H4 (cell line): ENCODE results near the gene PNPLA3. TPM values are rescaled to one million over a fixed set of nuclear protein-coding genes. Genes with fewer than 3 reads are reported as not detected.
A peak's percentile ranks its signal among the peaks of the same experiment; 100 is the strongest.

ENCODE experiments used
- DNase-seq: peaks from one replicate; pipeline ENCODE4 v3.0.0-alpha.2; 2015; ENCODE audit warnings: low spot score
- total RNA-seq: library from RNA; depleted of rRNA; stranded (reverse); fragments of >200 nt; shearing (Covaris generic); gene quantifications from 2 replicates; pipeline ENCODE4 v1.2.3, GENCODE V29; 2014; rRNA removed

PNPLA3 gene, protein sequence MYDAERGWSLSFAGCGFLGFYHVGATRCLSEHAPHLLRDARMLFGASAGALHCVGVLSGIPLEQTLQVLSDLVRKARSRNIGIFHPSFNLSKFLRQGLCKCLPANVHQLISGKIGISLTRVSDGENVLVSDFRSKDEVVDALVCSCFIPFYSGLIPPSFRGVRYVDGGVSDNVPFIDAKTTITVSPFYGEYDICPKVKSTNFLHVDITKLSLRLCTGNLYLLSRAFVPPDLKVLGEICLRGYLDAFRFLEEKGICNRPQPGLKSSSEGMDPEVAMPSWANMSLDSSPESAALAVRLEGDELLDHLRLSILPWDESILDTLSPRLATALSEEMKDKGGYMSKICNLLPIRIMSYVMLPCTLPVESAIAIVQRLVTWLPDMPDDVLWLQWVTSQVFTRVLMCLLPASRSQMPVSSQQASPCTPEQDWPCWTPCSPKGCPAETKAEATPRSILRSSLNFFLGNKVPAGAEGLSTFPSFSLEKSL
- total RNA-seq: 5.2 and 7.8 TPM in 2 replicates

DNA sequence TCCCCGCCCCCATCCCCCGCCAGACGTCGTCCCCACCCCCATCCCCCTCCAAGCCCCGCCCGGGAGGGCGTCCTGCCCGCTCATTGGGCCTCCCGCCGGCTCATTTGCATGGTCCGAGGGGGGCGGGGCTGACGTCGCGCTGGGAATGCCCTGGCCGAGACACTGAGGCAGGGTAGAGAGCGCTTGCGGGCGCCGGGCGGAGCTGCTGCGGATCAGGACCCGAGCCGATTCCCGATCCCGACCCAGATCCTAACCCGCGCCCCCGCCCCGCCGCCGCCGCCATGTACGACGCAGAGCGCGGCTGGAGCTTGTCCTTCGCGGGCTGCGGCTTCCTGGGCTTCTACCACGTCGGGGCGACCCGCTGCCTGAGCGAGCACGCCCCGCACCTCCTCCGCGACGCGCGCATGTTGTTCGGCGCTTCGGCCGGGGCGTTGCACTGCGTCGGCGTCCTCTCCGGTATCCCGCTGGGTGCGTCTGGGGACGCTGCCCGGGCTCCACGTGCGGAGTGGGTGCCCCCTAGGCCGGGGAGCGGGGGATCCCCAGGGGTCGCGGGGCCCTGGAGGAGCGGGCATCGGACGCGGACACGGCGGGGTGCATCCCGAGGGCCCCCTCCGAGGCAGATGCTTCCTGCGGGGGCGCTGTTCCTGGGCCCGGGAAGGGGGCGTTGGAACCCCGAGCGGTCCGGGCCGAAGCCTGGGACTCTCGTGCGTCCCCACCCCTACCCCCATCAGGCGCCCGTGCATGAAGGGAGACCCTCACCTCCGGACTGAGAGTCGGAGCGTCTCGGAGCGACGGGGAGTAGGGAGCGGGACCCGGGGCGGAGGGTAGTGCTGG lies at the start of gene PNPLA3:
Gene PNPLA3 (plus strand): TSS at position 175 of the 834 bp plus-strand sequence. CDS start 107 bp downstream, at position 282.
- DNase-seq: peak; percentile 85

DNA sequence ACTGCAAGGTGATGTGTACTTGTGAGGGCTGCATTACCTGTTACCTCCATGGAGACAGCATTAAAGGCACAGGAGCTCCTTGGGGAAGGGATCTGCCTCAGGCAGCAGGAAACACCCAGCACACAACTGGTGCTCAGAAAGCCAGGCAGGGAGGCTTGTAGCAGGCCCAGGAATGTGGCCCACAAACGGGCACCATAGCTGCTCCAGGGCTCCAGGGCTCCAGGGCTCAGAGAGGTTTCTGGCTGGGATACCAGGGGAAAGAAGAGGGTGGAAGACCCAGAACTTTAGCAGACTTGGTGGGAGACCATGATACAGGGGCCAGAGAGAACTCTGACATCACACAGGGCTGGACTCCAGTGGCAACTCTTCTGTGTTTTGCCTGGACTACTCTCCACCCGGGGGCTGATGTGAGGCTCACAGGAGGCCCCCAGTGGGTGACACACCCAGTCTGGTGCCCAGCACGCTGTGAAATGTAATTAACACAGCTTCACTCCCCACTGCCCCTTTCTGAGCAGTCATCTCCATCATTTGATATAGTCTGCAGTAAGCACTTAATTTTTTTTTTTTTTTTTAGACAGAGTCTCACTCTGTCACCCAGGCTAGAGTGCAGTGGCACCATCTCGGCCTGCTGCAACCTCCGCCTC lies 46.6 kb upstream of the PNPLA3 start:
- DNase-seq: no peak

DNA sequence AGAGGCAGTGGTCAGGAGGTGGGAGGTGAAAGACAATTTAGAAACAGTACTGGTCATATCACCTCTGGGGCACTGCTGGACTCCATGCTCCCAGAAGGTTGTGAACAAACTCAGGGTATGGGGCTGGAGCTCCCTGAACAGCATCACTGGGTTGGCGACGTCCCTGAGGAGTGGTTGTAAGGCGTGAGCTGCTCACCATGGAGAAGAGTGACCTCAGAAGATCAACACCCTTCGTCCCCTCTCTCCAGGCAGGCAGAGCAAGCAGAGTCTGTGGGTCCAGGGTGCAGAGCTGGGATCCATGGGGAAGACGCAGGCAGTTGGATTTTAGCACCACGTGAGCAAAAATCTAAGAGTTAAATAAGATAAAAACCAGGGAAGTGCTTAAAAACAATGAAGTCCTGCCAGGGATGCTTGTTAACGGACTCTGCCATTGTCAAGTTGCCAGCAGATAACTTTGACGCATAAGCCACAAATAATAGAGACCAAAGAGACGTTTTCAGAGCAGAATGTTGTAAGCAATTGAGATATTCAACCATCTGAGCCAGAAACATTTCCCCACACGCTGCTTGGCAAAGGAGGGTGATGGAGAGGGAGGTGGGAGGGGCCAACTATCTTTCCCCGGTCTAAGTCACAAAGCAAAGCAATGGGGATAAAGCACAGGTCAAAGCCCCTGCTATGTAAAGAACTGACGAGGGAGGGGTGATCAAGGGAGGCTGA lies 45.4 kb upstream of the PNPLA3 start:
- no peak for DNase-seq

DNA sequence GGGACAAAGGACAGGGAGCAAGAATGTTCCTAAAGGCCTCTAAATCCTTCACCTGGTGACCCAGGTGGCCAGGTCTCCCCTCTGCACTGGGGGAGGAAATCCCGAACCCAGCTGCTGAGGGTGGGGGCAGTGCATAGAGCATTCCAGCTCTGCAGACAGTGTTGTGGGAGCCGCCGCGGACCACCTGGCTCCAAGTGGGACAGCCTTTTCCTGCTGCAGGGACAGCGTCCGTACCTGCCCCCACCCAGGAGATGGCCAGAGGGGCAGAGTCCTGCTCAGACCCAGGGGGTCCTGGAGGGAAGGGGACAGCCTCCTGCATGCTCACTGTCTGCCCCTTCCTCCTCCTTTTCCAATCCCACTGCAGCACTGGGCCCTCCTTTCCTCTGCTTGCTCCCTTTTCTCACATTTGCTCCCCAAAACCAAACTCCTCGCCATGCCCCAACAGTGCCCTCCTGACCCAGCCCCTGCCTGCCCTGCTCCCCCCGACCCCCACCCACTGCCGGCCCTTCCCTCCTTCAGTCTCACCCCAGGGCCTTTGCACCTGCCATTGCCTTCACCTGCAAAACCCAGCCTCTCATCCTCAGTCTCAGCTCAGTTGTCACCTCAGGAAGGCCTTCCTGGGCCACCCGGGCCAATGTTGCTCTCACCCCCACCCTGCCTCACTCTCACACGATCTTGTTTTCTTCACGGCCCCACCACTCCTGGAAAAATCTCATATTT lies 44.6 kb upstream of the PNPLA3 start:
- DNase-seq: no peak

DNA sequence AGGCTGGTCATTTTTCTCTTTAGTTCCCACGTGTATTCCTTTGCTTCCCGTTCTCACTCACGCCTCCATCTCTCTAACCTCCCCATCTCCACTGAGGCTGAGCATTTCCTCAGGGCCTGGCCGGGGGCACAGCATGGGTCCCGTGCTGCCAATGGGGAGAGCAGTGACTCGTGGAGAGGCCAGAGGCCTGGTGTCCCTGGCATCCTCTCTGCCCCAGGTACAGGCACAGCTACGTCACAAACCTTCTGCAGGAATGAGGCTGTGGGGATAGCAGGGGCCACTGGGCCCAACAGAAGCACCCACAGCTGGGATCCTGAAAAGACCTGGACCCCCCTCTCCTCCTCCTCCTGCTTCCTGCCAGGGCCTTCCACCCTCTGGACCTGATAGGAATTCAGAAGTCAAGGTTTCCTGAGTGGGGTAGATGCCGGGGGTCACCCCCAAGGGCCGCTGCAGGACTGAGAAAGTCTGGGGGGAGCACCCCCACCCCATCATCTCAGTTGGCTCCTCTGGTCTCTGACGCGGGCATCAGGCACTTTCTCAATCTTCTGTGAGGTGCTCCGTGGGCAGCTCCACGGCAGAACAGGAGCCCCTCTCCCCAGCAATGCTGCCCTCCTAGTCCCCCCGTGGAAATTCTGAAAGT lies 43.6 kb upstream of the PNPLA3 start:
- no peak for DNase-seq

DNA sequence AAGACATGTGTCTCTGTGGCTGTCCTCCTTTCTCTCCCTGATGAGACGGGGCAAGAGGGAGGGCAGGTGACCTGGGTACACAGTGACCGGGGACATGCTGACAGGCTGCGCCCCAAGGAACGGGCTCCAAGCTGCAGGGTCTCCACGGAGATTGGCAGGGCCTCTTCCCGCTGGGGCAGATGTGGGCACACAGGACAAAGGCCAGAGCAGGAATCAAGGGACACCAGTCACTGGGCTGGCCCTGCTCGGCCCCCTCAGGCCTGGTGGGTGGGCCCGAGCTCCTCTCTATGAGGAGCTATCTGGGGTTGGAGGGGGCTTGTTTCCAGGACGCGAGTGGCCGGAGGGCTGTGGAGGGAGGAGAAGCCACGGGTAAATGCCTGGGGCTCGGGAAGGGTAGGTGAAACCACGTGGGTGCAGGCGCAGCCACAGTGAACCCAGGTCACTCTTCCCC lies 43.0 kb upstream of the PNPLA3 start:
- DNase-seq: no peak

DNA sequence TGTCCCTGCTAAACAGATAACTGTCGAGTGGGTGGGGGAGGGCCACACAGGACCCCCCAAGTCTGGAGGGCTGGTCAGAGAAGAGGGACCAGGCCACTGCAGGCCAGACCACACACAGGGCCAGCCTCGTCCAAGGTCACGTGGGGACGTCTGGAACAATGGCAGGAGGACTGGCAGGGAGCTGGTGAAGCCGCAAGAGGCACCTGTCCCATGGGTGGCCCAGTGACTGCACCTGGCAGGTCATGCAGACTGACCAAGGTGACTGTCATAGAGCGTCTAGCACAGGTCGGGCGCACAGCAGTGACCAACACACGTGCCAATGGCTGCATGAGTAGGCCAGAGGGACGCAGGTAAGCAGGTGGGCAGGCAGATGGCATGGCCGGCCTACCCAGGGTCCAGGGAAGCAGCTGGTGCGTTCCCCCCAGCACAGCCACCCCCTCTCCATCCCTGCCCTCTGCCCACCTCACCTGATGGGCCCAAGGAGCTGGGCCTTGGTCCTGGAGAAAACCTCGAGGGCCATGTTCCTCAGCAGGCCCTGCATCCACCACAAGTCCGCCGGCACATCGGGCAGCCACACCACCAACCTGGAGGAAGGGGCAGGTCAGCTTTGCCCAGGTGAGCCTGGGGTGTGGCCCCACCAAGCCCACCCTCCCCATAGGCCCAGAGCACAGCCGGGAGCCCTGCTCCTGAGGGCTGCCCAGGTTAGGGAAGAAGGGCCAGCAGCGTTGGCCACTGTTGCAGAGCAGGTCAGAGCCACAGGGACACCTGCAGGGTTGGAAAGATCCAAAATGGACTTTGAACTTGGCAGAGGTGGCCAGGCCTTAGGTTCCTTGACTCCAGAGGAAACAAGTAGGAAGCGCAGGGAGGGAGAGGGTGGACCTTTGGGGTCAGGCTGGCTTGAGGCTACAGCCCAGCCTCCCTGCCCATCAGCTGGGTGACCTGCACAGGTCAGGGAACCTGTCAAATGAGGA lies 42.2 kb upstream of the PNPLA3 start:
- no peak for DNase-seq

DNA sequence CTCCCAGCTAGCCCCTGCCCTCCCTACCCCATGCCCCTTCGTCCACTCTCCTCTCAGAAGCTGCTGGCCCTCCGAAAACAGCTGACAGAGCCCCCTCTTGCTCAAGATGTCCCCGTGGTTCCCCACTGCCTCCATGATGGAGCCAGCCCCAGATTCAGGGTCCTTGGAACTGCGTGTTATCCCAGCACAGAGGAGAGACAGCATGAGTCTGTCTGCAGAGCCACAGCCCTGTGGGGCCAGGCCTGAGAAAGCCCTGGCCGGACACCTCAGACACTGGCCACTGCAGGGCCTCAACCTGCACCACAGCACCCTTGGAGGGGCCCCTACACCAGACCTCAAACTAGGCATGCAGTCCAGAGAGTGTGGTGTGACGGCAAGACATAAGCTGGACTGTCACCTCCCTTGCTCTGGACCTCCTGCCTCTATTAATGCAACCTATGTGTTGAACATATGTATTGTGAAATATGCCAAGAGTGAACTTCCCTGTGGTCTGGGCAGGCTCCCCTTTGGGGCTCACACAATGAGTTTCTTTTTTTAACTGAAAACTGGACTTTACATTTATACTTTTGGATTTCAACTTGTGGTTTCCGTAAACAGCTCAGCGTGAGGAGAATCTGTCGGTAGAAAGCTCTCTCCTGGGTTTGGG lies 41.4 kb upstream of the PNPLA3 start:
- DNase-seq: no peak

DNA sequence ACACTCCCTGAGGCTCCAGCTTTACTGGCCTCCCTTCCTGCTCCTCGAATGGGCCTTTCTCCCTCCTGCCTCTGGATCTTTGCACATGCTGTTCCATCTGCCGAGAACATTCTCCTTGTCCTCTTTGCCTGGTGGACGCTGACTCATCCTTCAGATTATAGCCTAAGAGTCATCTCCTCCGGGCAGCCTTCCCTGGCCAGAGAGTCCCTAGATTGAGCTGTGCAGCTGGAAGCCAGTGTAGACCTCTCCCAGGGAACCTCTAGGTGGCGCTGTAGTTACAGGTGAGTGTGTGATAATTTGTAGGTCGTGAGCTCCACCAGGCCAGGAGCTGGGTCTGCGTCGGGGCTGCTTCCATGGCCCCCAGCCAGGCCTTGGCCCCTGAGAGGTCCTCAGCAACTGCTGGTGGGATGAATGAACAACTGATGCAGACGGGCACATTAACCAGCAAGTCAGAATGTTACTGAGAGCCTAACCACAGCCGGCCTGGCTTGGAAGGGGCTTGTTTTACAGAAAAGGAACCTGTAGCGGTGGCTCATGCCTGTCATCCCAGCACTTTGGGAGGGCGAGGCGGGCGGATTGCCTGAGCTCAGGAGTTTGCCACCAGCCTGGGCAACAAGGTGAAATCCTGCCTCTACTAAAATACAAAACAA lies 40.5 kb upstream of the PNPLA3 start:
- peak; percentile 77 for DNase-seq

DNA sequence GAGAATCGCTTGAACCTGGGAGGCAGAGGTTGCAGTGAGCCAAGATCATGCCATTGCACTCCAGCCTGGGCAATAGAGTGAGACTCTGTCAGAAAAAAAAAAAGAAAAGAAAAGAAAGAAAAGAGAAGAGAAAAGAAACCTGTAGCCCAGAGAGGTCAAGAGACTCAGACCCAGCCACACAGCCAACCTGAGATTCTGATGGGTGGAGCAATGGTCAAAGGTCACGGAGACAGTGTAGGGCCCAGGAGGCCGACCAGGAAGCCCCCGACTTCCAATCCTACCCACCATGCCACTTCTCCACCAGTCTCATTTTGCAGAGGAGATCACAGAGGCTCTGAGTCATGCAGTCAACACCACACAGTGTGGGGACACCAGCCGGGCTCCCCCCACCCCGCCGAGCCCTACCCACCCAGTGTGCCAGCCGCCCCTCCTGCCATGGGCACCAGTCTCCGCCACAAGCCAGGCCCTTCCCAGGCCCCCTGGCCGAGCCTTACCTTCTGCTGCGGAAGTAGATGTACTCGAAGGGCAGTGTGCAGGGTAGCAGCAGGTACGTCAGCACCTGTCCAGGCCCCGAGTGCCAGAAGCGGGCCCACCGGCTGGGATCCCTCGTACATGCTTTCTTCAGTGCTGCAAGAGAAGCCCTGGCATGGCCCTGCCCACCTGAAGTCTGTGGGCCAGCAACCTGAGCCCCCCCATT lies 39.7 kb upstream of the PNPLA3 start:
- DNase-seq: no peak

DNA sequence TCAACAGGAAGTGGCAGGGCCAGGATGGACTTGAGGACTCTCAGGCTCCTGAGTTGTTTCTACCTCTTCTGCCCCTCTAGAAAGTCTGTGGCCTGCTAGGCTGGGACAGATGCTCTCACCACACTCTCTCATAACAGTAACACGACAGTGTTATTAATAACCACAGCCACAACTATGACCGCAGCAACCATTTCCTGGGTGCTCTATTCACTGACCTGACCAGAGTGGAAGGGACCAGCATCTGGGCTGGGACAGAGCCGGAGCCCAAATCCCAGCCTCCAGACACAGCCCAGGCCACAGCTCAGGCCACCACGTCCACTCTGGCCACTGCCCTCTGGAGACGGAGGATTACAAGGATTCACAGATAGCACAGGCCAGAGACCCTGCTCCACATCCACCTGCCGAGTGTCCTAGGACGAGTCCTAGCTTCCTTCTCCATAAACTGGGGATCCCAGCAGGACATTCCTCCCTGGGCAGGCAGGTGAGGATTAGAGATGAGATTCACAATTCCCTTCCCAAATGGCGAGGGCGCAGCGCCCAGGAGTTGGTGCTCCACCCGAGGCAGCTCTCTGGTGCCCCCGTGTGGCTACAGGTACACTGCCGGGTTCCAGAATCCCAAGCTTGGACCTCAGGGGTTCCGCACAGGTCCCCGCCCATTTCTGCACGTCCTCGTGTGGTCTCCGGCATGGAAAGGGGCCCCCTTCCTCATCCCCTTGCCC lies 38.8 kb upstream of the PNPLA3 start:
- no peak for DNase-seq

DNA sequence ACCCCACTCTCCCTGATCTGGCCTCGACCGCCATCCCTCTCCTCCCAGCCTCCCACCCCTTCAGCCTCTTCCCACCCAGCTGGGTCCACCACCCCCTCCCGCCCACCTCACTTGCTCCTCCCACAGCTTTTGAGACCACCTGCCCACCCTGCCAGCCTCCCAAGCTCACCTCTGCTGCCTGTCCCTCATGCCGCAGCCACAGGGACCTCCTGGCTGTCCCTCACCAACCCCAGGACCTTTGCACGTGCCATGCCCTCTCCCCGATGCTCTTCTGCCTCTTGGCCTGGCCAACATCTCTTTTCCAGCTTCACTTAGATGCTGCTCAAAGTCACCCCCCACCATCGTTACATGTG lies 38.3 kb upstream of the PNPLA3 start:
- no peak for DNase-seq

DNA sequence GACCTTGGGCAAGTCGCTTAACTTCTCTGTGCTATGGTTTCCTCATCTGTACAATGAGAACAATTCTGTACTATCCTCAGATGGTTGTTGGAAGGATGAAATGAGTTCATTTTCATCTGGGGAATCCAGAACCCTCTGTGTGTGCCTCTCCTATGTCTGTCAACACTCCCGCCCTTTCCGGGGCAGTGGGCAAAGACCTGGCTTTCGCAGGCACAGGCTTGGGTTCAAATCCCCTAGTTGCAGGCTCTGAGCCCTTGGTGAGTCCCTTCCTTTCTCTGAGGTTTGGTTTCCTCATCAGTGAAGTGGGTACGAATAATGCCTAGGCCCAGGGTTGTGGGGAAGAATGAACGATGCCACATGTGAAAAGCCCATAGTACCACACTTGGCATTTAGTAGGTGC lies 37.8 kb upstream of the PNPLA3 start:
- no peak for DNase-seq

DNA sequence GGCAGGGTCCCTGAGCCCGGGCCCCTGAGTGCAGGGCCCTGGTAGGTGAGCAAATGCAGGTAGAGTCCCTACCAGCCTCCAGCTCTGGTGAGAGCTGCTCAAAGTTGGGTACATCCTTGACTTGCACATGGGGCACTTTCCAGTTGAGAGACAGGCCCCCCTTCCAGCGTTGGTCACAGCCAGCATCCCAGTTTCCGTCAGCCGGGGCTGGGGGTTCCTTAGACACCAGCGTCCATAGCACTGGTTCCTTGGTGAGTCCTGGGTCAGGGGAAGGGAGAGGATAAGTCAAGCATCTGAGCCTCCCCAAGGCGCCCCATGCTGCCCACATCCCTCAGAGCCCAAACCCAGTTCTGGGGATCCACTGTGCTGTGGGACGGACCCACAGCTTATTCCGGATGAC lies 37.4 kb upstream of the PNPLA3 start:
- DNase-seq: no peak

DNA sequence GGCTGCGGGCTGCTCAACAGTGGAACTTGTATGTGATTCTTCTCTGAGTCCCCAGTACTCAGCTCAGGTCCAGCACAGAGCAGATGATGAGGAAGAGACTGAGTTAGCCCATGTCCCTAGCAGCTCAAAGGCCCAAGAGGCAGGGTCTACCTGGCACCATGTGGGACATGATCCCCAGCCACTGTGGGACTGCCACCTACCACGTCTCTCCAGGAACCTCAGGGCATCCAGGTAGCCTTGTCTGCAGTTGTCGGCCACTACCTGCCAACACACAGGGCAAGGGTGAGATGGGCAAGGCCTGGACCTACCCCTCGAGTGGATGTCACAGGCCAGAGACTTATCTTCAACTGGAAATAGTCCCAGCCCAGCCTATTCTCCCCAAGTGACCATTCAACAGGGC lies 36.2 kb upstream of the PNPLA3 start:
- no peak for DNase-seq

DNA sequence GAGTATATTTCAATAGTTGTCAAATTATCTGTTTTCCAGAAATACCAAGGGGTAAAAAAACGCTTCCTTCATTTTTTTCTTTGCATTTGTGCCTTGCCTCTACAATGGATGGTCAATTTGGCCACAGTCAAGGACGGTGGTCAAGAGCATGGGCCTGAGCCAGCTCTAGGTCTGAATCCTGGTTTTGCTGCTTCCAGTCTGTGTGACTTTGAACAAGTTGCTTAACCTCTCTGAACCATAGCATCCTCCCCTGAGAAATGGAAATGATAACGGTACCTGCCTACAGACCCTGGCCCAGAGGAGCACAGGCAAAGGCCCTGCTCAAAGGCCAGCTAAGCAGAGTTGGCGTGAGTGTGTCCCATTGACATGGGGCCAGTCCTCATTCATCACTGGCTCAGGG lies 34.9 kb upstream of the PNPLA3 start:
- no peak for DNase-seq
